Measurements from ENCODE around the gene ELANE. TPM values are rescaled to one million over a fixed set of nuclear protein-coding genes. Genes with fewer than 3 reads are reported as not detected.
"Not testable (repeated sequence)": the region's sequence is repeated elsewhere in the genome, so short reads cannot be mapped to it uniquely, and the experiment has no call there.

The ELANE gene
- total RNA-seq, 1 experiment from 2014 or later = not detected

GRCh38 chr19:842802-843179 lies 9.3 kb upstream of the ELANE start:
- not testable (repeated sequence) for DNase-seq (ENCODE audit: low read depth)

GRCh38 chr19:843180-843835 lies 8.8 kb upstream of the ELANE start:
- peak; percentile 44 for DNase-seq (ENCODE audit: low read depth)

DNA sequence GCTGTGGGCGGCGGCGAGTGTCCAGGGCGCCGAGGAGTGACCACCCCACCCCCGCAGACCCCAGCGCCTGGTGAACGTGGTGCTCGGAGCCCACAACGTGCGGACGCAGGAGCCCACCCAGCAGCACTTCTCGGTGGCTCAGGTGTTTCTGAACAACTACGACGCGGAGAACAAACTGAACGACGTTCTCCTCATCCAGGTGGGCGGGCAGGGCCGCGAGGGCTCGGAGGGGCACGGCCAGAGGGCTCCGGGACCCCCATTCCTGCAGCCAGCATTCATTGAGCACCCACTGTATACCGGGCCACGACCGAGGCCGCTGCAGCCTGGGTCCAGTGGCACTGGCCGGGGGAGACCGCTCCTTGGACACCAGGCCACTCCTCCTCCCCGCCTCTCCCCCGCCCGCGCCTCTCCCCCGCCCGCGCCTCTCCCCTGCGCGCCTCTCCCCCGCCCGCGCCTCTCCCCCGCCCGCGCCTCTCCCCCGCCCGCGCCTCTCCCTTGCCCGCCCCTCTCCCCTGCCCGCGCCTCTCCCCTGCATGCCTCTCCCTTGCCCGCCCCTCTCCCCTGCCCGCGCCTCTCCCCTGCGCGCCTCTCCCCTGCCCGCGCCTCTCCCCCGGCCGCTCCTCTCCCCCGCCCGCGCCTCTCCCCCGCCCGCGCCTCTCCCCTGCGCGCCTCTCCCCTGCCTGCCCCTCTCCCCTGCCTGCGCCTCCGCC lies 8.1 kb upstream of the ELANE start:
- no peak for DNase-seq (ENCODE audit: low read depth)

GRCh38 chr19:844546-844971 lies 7.5 kb upstream of the ELANE start:
- DNase-seq (ENCODE audit: low read depth) = no peak

GRCh38 chr19:845707-846521 lies 6.2 kb upstream of the ELANE start:
- no peak for DNase-seq (ENCODE audit: low read depth)

DNA sequence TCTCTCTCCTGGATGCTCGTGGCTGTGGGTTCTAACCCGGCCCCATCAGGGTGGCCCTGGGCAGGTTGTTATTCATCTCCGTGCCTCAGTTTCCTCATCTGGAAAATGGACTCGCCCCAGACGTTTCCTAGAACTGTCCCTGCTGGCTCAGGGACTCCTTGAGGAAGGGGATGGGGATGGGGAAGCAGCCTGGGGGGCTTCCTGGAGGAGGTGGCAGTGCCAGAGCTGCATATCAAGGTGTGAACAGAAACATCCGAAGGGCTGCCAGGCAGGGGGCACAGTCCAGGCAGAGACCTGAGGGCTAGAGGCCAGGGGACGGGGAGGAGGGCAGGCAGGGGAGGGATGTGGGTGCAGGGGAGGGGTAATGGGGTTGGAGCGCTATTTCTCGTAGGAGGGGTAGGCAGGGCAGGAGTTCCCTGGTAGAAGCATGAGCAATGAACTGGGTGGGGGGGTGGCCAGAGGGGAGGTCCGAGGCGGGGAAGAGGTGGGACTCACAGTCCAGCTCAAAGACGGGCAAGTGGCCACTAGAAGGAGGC lies 3.6 kb upstream of the ELANE start:
- DNase-seq (ENCODE audit: low read depth) = no peak

DNA sequence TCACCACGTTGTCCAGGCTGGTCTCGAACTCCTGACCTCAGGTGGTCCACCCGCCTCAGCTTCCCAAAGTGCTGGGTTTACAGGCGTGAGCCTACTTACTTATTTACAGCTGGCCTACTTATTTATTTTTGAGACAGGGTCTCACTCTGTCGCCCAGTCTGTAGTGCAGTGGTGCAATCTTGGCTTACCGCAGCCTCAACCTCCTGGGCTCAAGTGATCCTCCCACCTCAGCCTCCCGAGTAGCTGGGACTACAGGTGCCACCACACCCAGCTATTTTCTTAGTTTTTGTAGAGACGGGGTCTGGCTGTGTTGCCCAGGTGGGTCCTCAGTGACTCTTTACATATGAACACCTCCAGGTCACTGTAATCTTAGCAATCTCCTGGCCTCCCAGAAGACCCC lies 2.9 kb upstream of the ELANE start:
- not testable (repeated sequence) for DNase-seq (ENCODE audit: low read depth)

DNA sequence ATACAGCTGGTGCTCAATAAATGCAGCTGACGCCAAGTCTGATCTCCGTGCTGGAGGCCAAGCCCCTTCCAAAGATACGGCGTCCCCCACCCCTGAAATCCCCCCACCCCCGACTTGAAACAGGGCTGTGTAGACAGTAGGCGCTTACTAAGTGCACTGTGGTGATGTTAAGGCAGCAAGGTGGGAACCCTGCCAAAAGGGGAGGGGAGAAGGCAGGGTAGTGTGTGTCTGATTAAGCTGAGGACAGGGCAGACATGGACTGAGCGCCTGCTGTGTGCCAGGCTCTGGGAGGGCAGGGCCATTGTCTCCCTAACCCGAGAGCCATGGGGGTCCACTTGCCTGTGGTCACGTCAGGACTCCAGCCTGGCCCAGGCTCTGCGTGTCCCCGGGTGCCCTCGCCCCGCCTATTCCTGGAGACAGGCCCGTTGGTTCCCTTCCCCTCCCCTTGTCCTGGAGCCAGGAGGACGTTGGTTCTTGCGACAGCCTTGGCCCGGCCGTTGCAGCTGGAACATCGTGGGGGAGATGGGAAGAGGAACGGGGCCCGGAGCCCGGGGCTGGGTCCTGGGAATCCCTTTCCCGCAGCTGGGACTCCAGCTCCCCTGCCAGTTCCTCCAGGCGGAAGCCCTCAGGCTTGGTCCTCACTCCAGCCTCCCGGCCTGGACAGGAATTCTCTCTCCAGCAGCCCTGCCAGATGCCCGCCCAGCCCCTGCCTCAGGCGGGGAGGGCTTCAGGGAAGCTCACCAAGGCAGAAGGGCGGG lies 1.7 kb upstream of the ELANE start:
- DNase-seq (ENCODE audit: low read depth) = peak; percentile 75

- DNase-seq (ENCODE audit: low read depth) = no peak
These were observed 1.1 kb upstream of the ELANE start for GRCh38 chr19:850979-851335.

DNA sequence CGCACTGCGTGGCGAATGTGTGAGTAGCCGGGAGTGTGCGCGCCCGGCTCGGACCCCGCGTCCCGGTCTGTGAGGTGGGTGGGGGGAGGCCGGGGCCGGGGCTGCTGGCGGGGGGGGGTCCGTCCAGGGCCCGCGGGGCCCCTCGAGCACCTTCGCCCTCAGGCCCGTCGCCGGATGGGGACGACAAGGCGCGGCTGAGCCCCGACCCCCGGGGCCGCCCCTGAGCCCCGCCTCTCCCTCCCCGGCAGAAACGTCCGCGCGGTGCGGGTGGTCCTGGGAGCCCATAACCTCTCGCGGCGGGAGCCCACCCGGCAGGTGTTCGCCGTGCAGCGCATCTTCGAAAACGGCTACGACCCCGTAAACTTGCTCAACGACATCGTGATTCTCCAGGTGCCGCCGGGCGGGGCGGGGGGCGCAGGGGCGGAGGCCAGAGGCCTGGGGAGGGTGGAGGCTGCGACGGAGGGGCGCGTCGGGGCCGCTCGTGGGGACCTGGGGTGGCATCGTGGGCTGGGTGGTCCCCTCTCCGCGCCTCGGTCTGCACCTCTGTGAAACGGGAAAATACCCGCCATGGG lies 997 bp downstream of the ELANE start:
- DNase-seq (ENCODE audit: low read depth) = no peak

DNA sequence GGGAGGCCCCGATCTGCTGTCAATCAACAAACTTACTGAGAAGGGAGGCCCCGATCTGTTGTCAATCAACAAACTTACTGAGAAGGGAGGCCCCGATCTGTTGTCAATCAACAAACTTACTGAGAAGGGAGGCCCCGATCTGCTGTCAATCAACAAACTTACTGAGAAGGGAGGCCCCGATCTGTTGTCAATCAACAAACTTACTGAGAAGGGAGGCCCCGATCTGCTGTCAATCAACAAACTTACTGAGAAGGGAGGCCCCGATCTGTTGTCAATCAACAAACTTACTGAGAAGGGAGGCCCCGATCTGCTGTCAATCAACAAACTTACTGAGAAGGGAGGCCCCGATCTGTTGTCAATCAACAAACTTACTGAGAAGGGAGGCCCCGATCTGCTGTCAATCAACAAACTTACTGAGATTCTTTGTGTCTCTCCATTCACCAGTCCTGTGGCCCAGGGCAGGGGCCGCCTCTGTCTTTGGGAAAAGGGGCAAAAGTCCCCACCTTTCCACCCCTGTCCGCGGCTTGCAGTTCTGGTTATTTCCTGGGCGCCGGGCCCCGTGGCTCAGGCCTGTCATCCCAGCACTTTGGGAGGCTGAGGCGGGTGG lies 1.6 kb downstream of the ELANE start:
- DNase-seq (ENCODE audit: low read depth) = not testable (repeated sequence)

DNA sequence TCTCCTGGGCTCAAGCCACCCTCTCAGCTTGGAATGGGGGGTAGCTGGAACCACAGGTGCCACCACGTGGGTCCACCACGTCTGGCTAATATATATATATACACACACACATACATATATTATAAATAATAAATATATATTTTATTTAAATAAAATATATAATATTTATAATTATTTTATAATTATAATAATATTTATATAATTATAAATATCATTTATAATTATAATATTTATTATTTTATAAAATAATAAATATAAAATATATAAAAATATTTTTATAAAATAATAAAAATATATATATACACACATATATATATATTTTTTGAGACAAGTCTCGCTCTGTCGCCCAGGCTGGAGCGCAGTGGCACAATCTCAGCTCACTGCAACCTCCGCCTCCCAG lies 2.4 kb downstream of the ELANE start:
- DNase-seq (ENCODE audit: low read depth) = no peak

DNA sequence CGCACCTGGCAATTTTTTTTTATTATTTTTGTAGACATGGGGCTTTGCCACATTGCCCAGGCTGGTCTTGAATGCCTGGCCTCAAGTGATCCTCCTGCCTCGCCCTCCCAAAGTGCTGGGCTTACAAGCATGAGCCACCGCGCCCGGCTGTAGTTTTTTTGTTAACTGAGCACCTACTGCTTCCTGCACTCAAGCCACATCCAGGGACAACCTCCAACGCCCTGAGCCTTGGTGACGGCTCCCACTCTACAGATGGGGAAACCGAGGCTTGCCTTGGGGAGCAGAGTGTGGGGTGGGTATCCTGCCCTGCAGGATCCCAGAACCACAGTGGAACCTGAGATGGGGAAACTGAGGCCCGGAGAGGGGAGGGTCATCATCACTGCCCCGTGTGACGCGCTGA lies 3.0 kb downstream of the ELANE start:
- no peak for DNase-seq (ENCODE audit: low read depth)

DNA sequence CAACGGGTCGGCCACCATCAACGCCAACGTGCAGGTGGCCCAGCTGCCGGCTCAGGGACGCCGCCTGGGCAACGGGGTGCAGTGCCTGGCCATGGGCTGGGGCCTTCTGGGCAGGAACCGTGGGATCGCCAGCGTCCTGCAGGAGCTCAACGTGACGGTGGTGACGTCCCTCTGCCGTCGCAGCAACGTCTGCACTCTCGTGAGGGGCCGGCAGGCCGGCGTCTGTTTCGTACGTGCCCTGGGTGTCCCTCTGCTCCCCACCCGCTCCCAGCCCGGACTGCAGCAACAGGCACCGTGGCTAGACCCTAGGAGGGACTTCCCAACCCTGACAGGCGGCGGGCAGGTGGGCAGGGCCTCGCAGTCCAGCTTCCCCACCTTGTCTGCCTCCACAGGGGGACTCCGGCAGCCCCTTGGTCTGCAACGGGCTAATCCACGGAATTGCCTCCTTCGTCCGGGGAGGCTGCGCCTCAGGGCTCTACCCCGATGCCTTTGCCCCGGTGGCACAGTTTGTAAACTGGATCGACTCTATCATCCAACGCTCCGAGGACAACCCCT lies 3.5 kb downstream of the ELANE start:
- DNase-seq (ENCODE audit: low read depth) = no peak

DNA sequence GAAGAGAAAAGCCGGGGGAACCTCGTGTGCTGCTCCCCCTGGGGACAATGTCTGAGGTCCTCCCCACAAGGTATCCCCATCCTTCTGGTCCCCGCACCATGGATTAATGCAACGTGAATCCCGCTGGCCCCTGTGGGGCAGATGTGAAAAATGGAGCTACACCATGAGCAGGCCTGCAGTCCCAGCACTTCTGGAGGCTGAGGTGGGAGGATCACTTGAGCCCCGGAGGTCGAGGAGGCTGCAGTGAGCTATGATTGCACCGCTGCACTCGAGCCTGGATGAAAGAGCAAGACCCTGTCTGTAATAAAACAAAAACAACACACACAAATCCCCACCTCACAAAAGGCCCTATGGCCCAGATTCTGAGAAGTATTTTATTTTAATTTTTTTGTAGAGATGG lies 6.2 kb downstream of the ELANE start:
- DNase-seq (ENCODE audit: low read depth) = no peak

GRCh38 chr19:858868-859843 lies 7.1 kb downstream of the ELANE start, which contains the start of gene CFD:
Gene CFD (plus strand): TSS chr19:859664. CDS start chr19:859690, 26 bp downstream.
- peak; percentile 47 for DNase-seq (ENCODE audit: low read depth)

- no peak for DNase-seq (ENCODE audit: low read depth)
These were observed 9.1 kb downstream of the ELANE start for GRCh38 chr19:861141-861755.

- DNase-seq (ENCODE audit: low read depth) = peak; percentile 83
These were observed 9.9 kb downstream of the ELANE start for GRCh38 chr19:861756-862580.
